Right lobe of liver (tissue), 4 donors: Measurements from ENCODE around the gene MYH13.

Experiments used
- POLR2A ChIP-seq: fragments of 450-650 bp; IDR thresholded peaks from one replicate; pipeline ENCODE4 v1.6.1; 2017; ENCODE audit warnings: antibody characterized with exemption, mild to moderate bottlenecking
- TF ChIP-seq, protein P1 (sequence below), 4 donors: fragments of 200-600 bp in 3 of 4; fragments of 450-650 bp in 1 of 4; IDR thresholded peaks; one replicate each; pipeline versions ENCODE4 v1.5.1 to v1.8.0; 2016 to 2022; ENCODE audit warnings: antibody characterized with exemption in 4 of 4, mild to moderate bottlenecking in 2 of 4
- donor health status: DM: no; HTN: no; CAD: no.
- donor health status: DM: no; HTN: no; CAD: no.
- donor health status: DM: no; HTN: yes; CAD: no.

DNA sequence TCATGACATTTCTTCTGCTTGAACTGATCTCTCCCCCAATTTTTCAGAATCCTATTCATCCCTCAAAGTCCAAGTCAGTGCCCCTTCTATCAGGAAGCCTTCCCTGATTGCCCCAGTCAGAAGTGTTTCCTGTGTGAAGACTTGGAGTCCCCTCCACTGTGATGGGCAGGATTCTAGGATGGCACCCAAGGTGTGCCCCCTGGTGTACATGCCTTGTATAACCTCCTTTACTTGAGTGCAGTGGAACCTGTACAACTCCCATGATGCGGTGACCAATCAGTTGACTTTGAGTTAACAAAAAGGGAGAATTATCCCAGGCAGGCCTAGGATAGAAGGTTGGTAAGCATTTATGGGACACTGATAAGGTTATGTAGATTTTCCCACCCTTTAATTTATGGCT is 23.4 kb downstream of the MYH13 start:
- TF ChIP-seq, protein P1, sequence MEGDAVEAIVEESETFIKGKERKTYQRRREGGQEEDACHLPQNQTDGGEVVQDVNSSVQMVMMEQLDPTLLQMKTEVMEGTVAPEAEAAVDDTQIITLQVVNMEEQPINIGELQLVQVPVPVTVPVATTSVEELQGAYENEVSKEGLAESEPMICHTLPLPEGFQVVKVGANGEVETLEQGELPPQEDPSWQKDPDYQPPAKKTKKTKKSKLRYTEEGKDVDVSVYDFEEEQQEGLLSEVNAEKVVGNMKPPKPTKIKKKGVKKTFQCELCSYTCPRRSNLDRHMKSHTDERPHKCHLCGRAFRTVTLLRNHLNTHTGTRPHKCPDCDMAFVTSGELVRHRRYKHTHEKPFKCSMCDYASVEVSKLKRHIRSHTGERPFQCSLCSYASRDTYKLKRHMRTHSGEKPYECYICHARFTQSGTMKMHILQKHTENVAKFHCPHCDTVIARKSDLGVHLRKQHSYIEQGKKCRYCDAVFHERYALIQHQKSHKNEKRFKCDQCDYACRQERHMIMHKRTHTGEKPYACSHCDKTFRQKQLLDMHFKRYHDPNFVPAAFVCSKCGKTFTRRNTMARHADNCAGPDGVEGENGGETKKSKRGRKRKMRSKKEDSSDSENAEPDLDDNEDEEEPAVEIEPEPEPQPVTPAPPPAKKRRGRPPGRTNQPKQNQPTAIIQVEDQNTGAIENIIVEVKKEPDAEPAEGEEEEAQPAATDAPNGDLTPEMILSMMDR (IDR thresholded peaks at IDR 0.05): peak in 1 of 4 donors; percentile 5
- no peak for TF ChIP-seq POLR2A
